HepG2 (cell line): Measurements from ENCODE around the gene NAA30. TPM values are rescaled to one million over a fixed set of nuclear protein-coding genes. Genes with fewer than 3 reads are reported as not detected.

ENCODE experiments used
- ATAC-seq: fragments of 200-7000 bp; cut with Tn5 transposase; 3 replicates; pipeline ENCODE4 v1.9.1; 2020; ENCODE audit warnings: mild to moderate bottlenecking, moderate library complexity
- BruUV-seq: library from RNA; stranded (reverse); fragments of 400-500 nt; replicated peaks from 2 replicates; lab custom pipeline; 2021; lab: Mats Ljungman, UMichigan
- CTCF ChIA-PET: fragments of 300-600 bp; formaldehyde crosslinking; extraction: SDS; loops from one replicate; lab custom pipeline; 2021; ENCODE audit warnings: low total read pairs, inconsistent platforms, low intra/inter-chr PET ratio; lab: Yijun Ruan, JAX
- POLR2A ChIA-PET: fragments of 350-600 bp; sonication (Branson Sonifier 250); formaldehyde crosslinking; loops from one replicate; lab custom pipeline; 2020; ENCODE audit warnings: antibody characterized with exemption, inconsistent platforms; lab: Yijun Ruan, JAX
- DNase-seq: peaks from one replicate; pipeline ENCODE4 v3.0.0-alpha.2; 2015; ENCODE audit warnings: low spot score
- FAIRE-seq: peaks from 3 replicates; lab custom pipeline; 2011; peaks lifted over from hg19 to GRCh38; lab: Jason Lieb, UNC
- H2AFZ ChIP-seq: one replicate; pipeline ENCODE4 v1.6.1; 2011; ENCODE audit warnings: low read length, inconsistent platforms
- H3K27ac ChIP-seq: fragments of 300-600 bp; 3 replicates; pipeline ENCODE4 v1.8.0; 2011; ENCODE audit warnings: mixed run types, mild to moderate bottlenecking, mixed read lengths, low read length, inconsistent platforms; ENCODE audit not compliant: insufficient read depth; ENCODE audit errors: extremely low read length
- H3K27me3 ChIP-seq, 2 experiments: fragments of 200-600 bp in 1 of 2; 2 replicates in 1 of 2; 3 replicates in 1 of 2; pipeline versions ENCODE4 v1.6.0 to v1.8.0; 2011; ENCODE audit warnings: low read length in 2 of 2, mild to moderate bottlenecking in 2 of 2, moderate library complexity in 2 of 2, inconsistent platforms in 1 of 2; ENCODE audit not compliant: insufficient read depth in 2 of 2, control insufficient read depth in 1 of 2
- H3K36me3 ChIP-seq, 2 experiments: fragments of 200-600 bp in 1 of 2; replicated peaks in 1 of 2; 2 replicates in 1 of 2; 3 replicates in 1 of 2; pipeline versions ENCODE4 v1.5.1 to v1.8.0; 2011; ENCODE audit warnings: low read length in 2 of 2, inconsistent platforms in 1 of 2; ENCODE audit not compliant: insufficient read depth in 2 of 2, control insufficient read depth in 1 of 2
- H3K4me1 ChIP-seq: 2 replicates; pipeline ENCODE4 v1.5.1; 2012; ENCODE audit warnings: low read length, inconsistent platforms; ENCODE audit not compliant: insufficient read depth
- H3K4me2 ChIP-seq: 2 replicates; pipeline ENCODE4 v1.6.0; 2011; ENCODE audit warnings: low read depth, low read length, inconsistent platforms
- H3K4me3 ChIP-seq, 3 experiments: fragments of 200-600 bp in 1 of 3; sonication (generic), shearing (Covaris generic) in 1 of 3; replicated peaks in 1 of 3; 2 replicates each; pipeline ENCODE4 v1.5.1; 2011 to 2016; ENCODE audit warnings: low read length in 3 of 3, inconsistent platforms in 2 of 3, low read depth in 2 of 3, mild to moderate bottlenecking in 2 of 3, control low read depth in 1 of 3, mixed read lengths in 1 of 3; ENCODE audit not compliant: insufficient read depth in 1 of 3
- H3K79me2 ChIP-seq: one replicate; pipeline ENCODE4 v1.6.1; 2011; ENCODE audit warnings: low read length, inconsistent platforms; ENCODE audit not compliant: insufficient read depth
- H3K9ac ChIP-seq: 2 replicates; pipeline ENCODE4 v1.6.0; 2011; ENCODE audit warnings: mild to moderate bottlenecking, low read depth, low read length, inconsistent platforms; ENCODE audit not compliant: insufficient read depth
- H3K9me3 ChIP-seq: 2 replicates; pipeline ENCODE4 v1.5.1; 2012; ENCODE audit warnings: mild to moderate bottlenecking, low read length
- H4K20me1 ChIP-seq: 2 replicates; pipeline ENCODE4 v1.6.0; 2011; ENCODE audit warnings: inconsistent platforms, mild to moderate bottlenecking, low read length, moderate library complexity; ENCODE audit not compliant: insufficient read depth
- ATF5 ChIP-seq: sonication (generic); formaldehyde crosslinking; IDR thresholded peaks from 2 replicates; pipeline ENCODE4 v1.4.0; 2020; ENCODE audit warnings: mild to moderate bottlenecking, low read depth, missing genetic modification reagents
- CREM ChIP-seq, 2 experiments: sonication (generic) in 1 of 2; formaldehyde crosslinking in 1 of 2; IDR thresholded peaks; 2 replicates each; pipeline versions ENCODE4 v1.4.0 to v1.6.1; 2016 to 2020; ENCODE audit warnings: antibody characterized with exemption in 1 of 2, mild to moderate bottlenecking in 1 of 2, missing genetic modification reagents in 1 of 2
- GABPA ChIP-seq, 2 experiments: IDR thresholded peaks; 2 replicates each; pipeline ENCODE4 v1.6.1; 2011 to 2016; ENCODE audit warnings: low read depth in 2 of 2, low read length in 1 of 2, missing biosample characterization in 1 of 2, missing genetic modification characterization in 1 of 2
- LCORL ChIP-seq, 2 experiments: fragments of 450-650 bp in 1 of 2; sonication (generic) in 1 of 2; formaldehyde crosslinking in 1 of 2; IDR thresholded peaks; 2 replicates each; pipeline versions ENCODE4 v1.5.0 to v1.6.1; 2017 to 2020; ENCODE audit warnings: antibody characterized with exemption in 1 of 2, missing genetic modification reagents in 1 of 2
- MZF1 ChIP-seq: sonication (generic); formaldehyde crosslinking; IDR thresholded peaks from 2 replicates; pipeline ENCODE4 v1.8.1; 2023; ENCODE audit warnings: mild to moderate bottlenecking, missing genetic modification reagents, borderline replicate concordance
- NFATC3 ChIP-seq: sonication (generic); formaldehyde crosslinking; IDR thresholded peaks from 2 replicates; pipeline ENCODE4 v1.5.1; 2020; ENCODE audit warnings: mild to moderate bottlenecking, missing genetic modification reagents
- PHF5A ChIP-seq: IDR thresholded peaks from one replicate; pipeline ENCODE4 v1.6.1; 2018; ENCODE audit warnings: low read depth, missing genetic modification reagents; ENCODE audit not compliant: unreplicated experiment
- PPARG ChIP-seq: conservative IDR thresholded peaks from 2 replicates; pipeline ENCODE4 v1.6.1; 2016; ENCODE audit warnings: missing biosample characterization, missing genetic modification reagents
- RBM39 ChIP-seq: fragments of 200-400 bp; formaldehyde crosslinking; IDR thresholded peaks from one replicate; pipeline ENCODE4 v1.6.1; 2018; ENCODE audit warnings: antibody characterized with exemption, mild to moderate bottlenecking, low read depth, low read length; ENCODE audit not compliant: poor library complexity, severe bottlenecking
- REPIN1 ChIP-seq: sonication (generic); formaldehyde crosslinking; IDR thresholded peaks from 2 replicates; pipeline ENCODE4 v1.8.0; 2022; ENCODE audit warnings: missing genetic modification reagents, low read depth, mild to moderate bottlenecking, borderline replicate concordance
- SAP130 ChIP-seq: IDR thresholded peaks from 2 replicates; pipeline ENCODE4 v1.6.1; 2016; ENCODE audit warnings: low read depth
- TFDP2 ChIP-seq: sonication (generic); formaldehyde crosslinking; IDR thresholded peaks from 2 replicates; pipeline ENCODE4 v1.4.0; 2020; ENCODE audit warnings: missing genetic modification reagents
- ZBTB10 ChIP-seq: sonication (generic); formaldehyde crosslinking; IDR thresholded peaks from 2 replicates; pipeline ENCODE4 v1.4.0; 2020; ENCODE audit warnings: missing genetic modification reagents, borderline replicate concordance
- ZBTB44 ChIP-seq: sonication (generic); formaldehyde crosslinking; IDR thresholded peaks from 2 replicates; pipeline ENCODE4 v1.4.0; 2020; ENCODE audit warnings: missing genetic modification reagents
- ZFYVE20 ChIP-seq: sonication (generic); formaldehyde crosslinking; IDR thresholded peaks from 2 replicates; pipeline ENCODE4 v1.8.0; 2023; ENCODE audit warnings: low read depth, mild to moderate bottlenecking, moderate library complexity, missing genetic modification reagents, borderline replicate concordance
- ZNF558 ChIP-seq: sonication (generic); formaldehyde crosslinking; IDR thresholded peaks from 2 replicates; pipeline ENCODE4 v1.9.0; 2022; ENCODE audit warnings: mild to moderate bottlenecking, missing genetic modification reagents, borderline replicate concordance
- ZNF724P ChIP-seq: sonication (generic); formaldehyde crosslinking; IDR thresholded peaks from 2 replicates; pipeline ENCODE4 v1.8.0; 2022; ENCODE audit warnings: missing genetic modification reagents, borderline replicate concordance
- ZNF773 ChIP-seq: sonication (generic); formaldehyde crosslinking; IDR thresholded peaks from 2 replicates; pipeline ENCODE4 v1.4.0; 2020; ENCODE audit warnings: missing genetic modification reagents, borderline replicate concordance
- in situ Hi-C: cut with HindIII; loops from 2 replicates; pipeline ENCODE4 v1.10.0; 2017; ENCODE audit warnings: low pct_unique_long_range_greater_than_20kb; ENCODE audit not compliant: extremely low pct_ligation_motif_present
- intact Hi-C: fragments of 100-400 bp; cut with micrococcal nuclease; formaldehyde crosslinking; loops from one replicate; pipeline ENCODE4 v1.10.0; 2022; ENCODE audit not compliant: unreplicated experiment
- polyA plus RNA-seq, 8 experiments: library from polyadenylated mRNA; depleted of rRNA in 3 of 8; stranded (reverse) in 7 of 8; unstranded in 1 of 8; fragments of >200 nt; fragmentation: Illumina TruSeq in 4 of 8; extraction: Trizol in 4 of 8; gene quantifications; 2 replicates each; pipeline versions ENCODE4 v1.2.1 to v1.2.3, GENCODE V29; 2011 to 2016; ENCODE audit warnings: low read depth in 4 of 8, missing spikeins in 1 of 8, mixed read lengths in 1 of 8; ENCODE audit not compliant: insufficient read depth in 1 of 8
- total RNA-seq, 5 experiments: library from RNA; depleted of rRNA; stranded (reverse); fragments of >200 nt; fragmentation: Illumina TruSeq; extraction: Trizol; gene quantifications; 2 replicates each; pipeline ENCODE4 v1.2.3, GENCODE V29; 2016; ENCODE audit warnings: low read depth in 1 of 5

Gene NAA30
- total and polyA plus RNA-seq, 2 of the 13 experiments (the other 11 are each of a cell fraction or from before 2014, with no cell fraction given), result 10.8 to 18.4 TPM

GRCh38 chr14:57420986-57421385 lies 30.6 kb downstream of the NAA30 start (continued):
- TF ChIP-seq ZBTB44 (CRISPR knock-in tag), result no peak
- no peak for TF ChIP-seq RBM39
- no peak for TF ChIP-seq TFDP2 (CRISPR knock-in tag)
- TF ChIP-seq NFATC3 (CRISPR knock-in tag), result no peak
- no peak for TF ChIP-seq ZNF724P

- Histone ChIP-seq H3K4me2 (no peak overlapping the region), H2AFZ (no peak overlapping the region), H3K4me3 (no peak overlapping the region), H3K36me3 (no peaks in the 10 kb centered on the region), H3K27me3 (no peaks in the 10 kb centered on the region), H4K20me1 (no peaks in the 10 kb centered on the region), H3K27ac (no peak overlapping the region), H3K4me1 (no peaks in the 10 kb centered on the region), H3K79me2 (no peaks in the 10 kb centered on the region), H3K9me3 (no peaks in the 10 kb centered on the region), H3K9ac (no peak overlapping the region)
- in situ Hi-C loops (no loop called here), intact Hi-C loops (no loop called here)
- DNase-seq, result no peak
- BruUV-seq, result no TSS peak
- no peak for FAIRE-seq
- ATAC-seq, result no peak
- CTCF ChIA-PET, result no interaction called here
- POLR2A ChIA-PET, result no interaction called here
- TF ChIP-seq ZFYVE20 (CRISPR knock-in tag), result no peak
- no peak for TF ChIP-seq PHF5A (CRISPR knock-in tag)
- no peak for TF ChIP-seq PPARG (CRISPR knock-in tag)
- no peak for TF ChIP-seq SAP130 (CRISPR knock-in tag)
- no peak for TF ChIP-seq GABPA (IDR thresholded peaks at IDR 0.05; ENCODE audit: low read depth, low read length)
- TF ChIP-seq GABPA (CRISPR knock-in tag; IDR thresholded peaks at IDR 0.05; ENCODE audit: low read depth), result no peak
- no peak for TF ChIP-seq REPIN1 (CRISPR knock-in tag)
- no peak for TF ChIP-seq ATF5 (CRISPR knock-in tag)
- TF ChIP-seq ZNF558 (CRISPR knock-in tag), result no peak
- no peak for TF ChIP-seq ZNF773 (CRISPR knock-in tag)
- TF ChIP-seq ZBTB10 (CRISPR knock-in tag), result no peak
- no peak for TF ChIP-seq LCORL (IDR thresholded peaks at IDR 0.05)
- TF ChIP-seq LCORL (CRISPR knock-in tag; IDR thresholded peaks at IDR 0.05), result no peak
- TF ChIP-seq MZF1 (CRISPR knock-in tag), result no peak
- no peak for TF ChIP-seq CREM (IDR thresholded peaks at IDR 0.05)
- TF ChIP-seq CREM (CRISPR knock-in tag; IDR thresholded peaks at IDR 0.05), result no peak
These were observed 45.5 kb downstream of the NAA30 start for GRCh38 chr14:57435923-57436322.
